Thyroid gland (tissue), 4 donors: ENCODE data around the gene PFDN1. TPM values are rescaled to one million over a fixed set of nuclear protein-coding genes. Genes with fewer than 3 reads are reported as not detected.

Source experiments
- DNase-seq, 2 donors: peaks; one replicate each; pipeline ENCODE4 v3.0.0-alpha.2; 2019
- H3K27ac ChIP-seq, 3 donors: fragments of 200-600 bp; sonication (generic); 1 replicate in 2 of 3; 2 replicates in 1 of 3; pipeline ENCODE4 v1.5.1; 2016 to 2019; ENCODE audit warnings: mild to moderate bottlenecking in 1 of 3, moderate library complexity in 1 of 3
- H3K27me3 ChIP-seq: fragments of 200-600 bp; sonication (generic); one replicate; pipeline ENCODE4 v1.5.1; 2019
- H3K36me3 ChIP-seq, 2 donors: fragments of 200-600 bp; sonication (generic); one replicate each; pipeline ENCODE4 v1.5.1; 2016 to 2019
- H3K4me1 ChIP-seq, 2 donors: fragments of 200-600 bp; sonication (generic); one replicate each; pipeline ENCODE4 v1.5.1; 2017 to 2019
- H3K4me3 ChIP-seq, 3 donors: fragments of 200-600 bp; sonication (generic); replicated peaks in 1 of 3; 1 replicate in 2 of 3; 2 replicates in 1 of 3; pipeline ENCODE4 v1.5.1; 2016; ENCODE audit warnings: mild to moderate bottlenecking in 1 of 3
- H3K9me3 ChIP-seq: fragments of 200-600 bp; sonication (generic); one replicate; pipeline ENCODE4 v1.5.1; 2017
- CTCF ChIP-seq, 6 experiments: fragments of 200-600 bp in 3 of 6; fragments of 450-650 bp in 3 of 6; sonication (generic) in 3 of 6; IDR thresholded peaks; one replicate each; pipeline ENCODE4 v1.5.1; 2016 to 2019; ENCODE audit warnings: antibody characterized with exemption in 6 of 6, mild to moderate bottlenecking in 2 of 6, inconsistent platforms in 1 of 6, moderate library complexity in 1 of 6
- POLR2A ChIP-seq, 2 donors: fragments of 450-650 bp; IDR thresholded peaks; one replicate each; pipeline ENCODE4 v1.6.1; 2017; ENCODE audit warnings: antibody characterized with exemption in 2 of 2, mild to moderate bottlenecking in 2 of 2, moderate library complexity in 1 of 2
- WGBS, 2 donors: methylation state at CpG; one replicate each; pipeline ENCODE4 v1.1.5; 2017; 5-methylcytosine and 5-hydroxymethylcytosine counted together
- intact Hi-C: fragments of 100-400 bp; cut with DNase I; formaldehyde crosslinking; loops from one replicate; pipeline ENCODE4 v1.15.1; 2023
- total RNA-seq, 4 donors: library from RNA; depleted of rRNA; stranded (reverse); fragments of >200 nt; gene quantifications; one replicate each; pipeline ENCODE4 v1.2.3, GENCODE V29; 2016

Gene PFDN1
- total RNA-seq, 4 donors from 2014 or later: 58.2 to 106 (median 87.8) TPM

DNA sequence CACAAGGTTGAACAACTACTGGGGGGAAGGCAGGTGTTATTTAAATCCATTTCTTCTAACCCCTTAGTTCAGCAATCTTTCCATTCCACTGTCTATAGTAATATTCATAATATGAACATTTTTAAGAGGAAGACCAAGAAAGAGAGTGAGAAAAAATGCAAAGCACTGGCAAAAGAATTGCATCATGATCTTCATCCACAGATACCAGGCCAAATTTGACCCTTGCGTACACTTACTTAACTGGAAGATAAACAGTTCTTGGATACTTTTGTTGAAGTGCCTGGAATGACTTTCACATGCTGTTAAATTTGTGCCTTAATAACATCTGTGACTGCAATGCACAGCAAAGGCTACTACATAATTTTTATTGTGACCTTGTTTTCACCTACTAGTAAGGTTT is 1.8 kb downstream of the PFDN1 start:
- H3K36me3 ChIP-seq: no peaks in the 10 kb centered on the region
- no peak overlapping the region for H3K4me3 ChIP-seq
- H3K27me3 ChIP-seq: no peaks in the 10 kb centered on the region
- no peak overlapping the region for H3K27ac ChIP-seq
- intact Hi-C loops: no loop called here
- 93 to 96% methylated on average over 1 of the region's 1 CpG for WGBS, 2 donors
- no peak for DNase-seq
- no peaks in the 10 kb centered on the region for H3K9me3 ChIP-seq
- peaks cover 18 to 33% of the 10 kb centered on the region in 2 donors for H3K4me1 ChIP-seq
- TF ChIP-seq CTCF (IDR thresholded peaks at IDR 0.05) (no peak), POLR2A (IDR thresholded peaks at IDR 0.05) (no peak)

- Histone ChIP-seq H3K27ac (peak overlapping the region; percentile 37 to 69 (median 67)), H3K4me1 (peaks cover 32 to 49% of the 10 kb centered on the region in 2 donors), H3K27me3 (no peaks in the 10 kb centered on the region), H3K9me3 (no peaks in the 10 kb centered on the region), H3K4me3 (no peak overlapping the region), H3K36me3 (no peaks in the 10 kb centered on the region)
- WGBS, 2 donors: 85 to 88% methylated on average over 5 of the region's 5 CpGs
- intact Hi-C loops: no loop called here
- no peak for TF ChIP-seq POLR2A (IDR thresholded peaks at IDR 0.05)
- no peak for TF ChIP-seq CTCF (IDR thresholded peaks at IDR 0.05)
- DNase-seq: no peak
Observed at GRCh38 chr5:140299056-140299455, 3.8 kb downstream of the PFDN1 start.

GRCh38 chr5:140298183-140298601 is 4.7 kb downstream of the PFDN1 start:
- H3K36me3 ChIP-seq: no peaks in the 10 kb centered on the region
- no peak overlapping the region for H3K4me3 ChIP-seq
- intact Hi-C loops: no loop called here
- H3K4me1 ChIP-seq: peaks cover 40 to 56% of the 10 kb centered on the region in 2 donors
- no peaks in the 10 kb centered on the region for H3K27me3 ChIP-seq
- H3K27ac ChIP-seq: peak overlapping the region; percentile 3 to 69 (median 67)
- no peaks in the 10 kb centered on the region for H3K9me3 ChIP-seq
- 66 to 70% methylated on average over 1 of the region's 1 CpG for WGBS, 2 donors
- DNase-seq: no peak
- no peak for TF ChIP-seq CTCF (IDR thresholded peaks at IDR 0.05)
- TF ChIP-seq POLR2A (IDR thresholded peaks at IDR 0.05): no peak

- WGBS, 2 donors: 78 to 80% methylated on average over 5 of the region's 5 CpGs
- no peak overlapping the region for H3K4me3 ChIP-seq
- no peaks in the 10 kb centered on the region for H3K36me3 ChIP-seq
- intact Hi-C loops: no loop called here
- TF ChIP-seq CTCF (IDR thresholded peaks at IDR 0.05) (no peak), POLR2A (IDR thresholded peaks at IDR 0.05) (no peak)
- H3K4me1 ChIP-seq: peaks cover 46 to 65% of the 10 kb centered on the region in 2 donors
- peak overlapping the region in 2 of 3 donors; percentile 67 to 69 for H3K27ac ChIP-seq
- DNase-seq: no peak
- no peaks in the 10 kb centered on the region for H3K27me3 ChIP-seq
- no peaks in the 10 kb centered on the region for H3K9me3 ChIP-seq
Observed at GRCh38 chr5:140297283-140297682, 5.6 kb downstream of the PFDN1 start.

GRCh38 chr5:140296289-140296688 is 6.6 kb downstream of the PFDN1 start:
- DNase-seq: no peak
- Histone ChIP-seq H3K36me3 (no peaks in the 10 kb centered on the region), H3K4me1 (peaks cover 37 to 59% of the 10 kb centered on the region in 2 donors), H3K27me3 (no peaks in the 10 kb centered on the region), H3K4me3 (no peak overlapping the region), H3K9me3 (no peaks in the 10 kb centered on the region), H3K27ac (no peak overlapping the region)
- no peak for TF ChIP-seq CTCF (IDR thresholded peaks at IDR 0.05)
- no peak for TF ChIP-seq POLR2A (IDR thresholded peaks at IDR 0.05)
- 86 to 89% methylated on average over 3 of the region's 3 CpGs for WGBS, 2 donors
- intact Hi-C loops: no loop called here
